ENCODE results near the gene ZHX3. TPM values are rescaled to one million over a fixed set of nuclear protein-coding genes. Genes with fewer than 3 reads are reported as not detected.
A peak's percentile ranks its signal among the peaks of the same experiment; 100 is the strongest.

ZHX3 gene
- total and polyA plus RNA-seq, 2 of the 13 experiments (the other 11 are each of a cell fraction or from before 2014, with no cell fraction given): 8.4 to 11.7 TPM

DNA sequence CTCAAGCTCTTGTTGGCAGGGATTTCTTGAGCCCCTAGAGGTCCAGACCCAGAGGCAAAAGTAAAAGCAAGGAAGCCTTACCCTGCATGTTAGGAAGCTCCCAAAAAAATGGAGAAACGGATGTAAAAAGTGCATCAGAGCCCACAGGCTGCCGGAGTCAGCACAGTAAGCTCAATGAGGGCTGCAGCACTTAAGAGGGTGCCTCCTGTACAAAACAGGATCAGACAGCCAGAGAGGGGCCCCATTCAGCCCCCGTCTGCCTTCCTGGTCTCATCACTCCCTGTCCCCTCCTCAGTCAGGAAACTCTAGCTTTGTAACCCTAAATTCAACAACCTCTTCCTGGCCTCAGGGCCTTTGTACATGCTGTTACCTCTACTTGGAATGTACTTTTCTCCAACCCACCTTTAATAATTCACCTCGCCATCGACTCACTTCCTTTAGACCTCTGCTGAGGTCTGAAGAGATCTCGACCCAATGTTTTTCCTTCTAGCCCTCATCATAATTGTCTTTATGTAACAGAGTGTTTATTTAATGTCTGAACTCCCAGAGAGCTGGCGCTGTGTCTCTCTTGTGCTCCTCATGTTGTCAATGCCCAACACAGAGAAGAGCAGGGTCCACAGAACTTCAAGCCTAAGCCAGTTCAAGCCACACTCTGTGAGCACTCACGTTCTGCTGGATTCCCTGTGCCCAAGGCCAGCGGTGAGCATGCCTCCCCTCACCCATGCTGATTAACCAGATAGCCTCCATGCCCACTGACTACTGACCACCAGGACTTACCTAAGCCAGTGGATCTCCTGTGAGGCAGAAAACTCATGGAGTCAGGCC lies 183.0 kb downstream of the ZHX3 start (continued):
- TF ChIP-seq RBAK (CRISPR knock-in tag; IDR thresholded peaks at IDR 0.05) (0 out of 2 replicates have a peak, but pooled peaks have one; percentile 23), ESRRA (CRISPR knock-in tag; IDR thresholded peaks at IDR 0.05; ENCODE audit: low read depth) (no peak), ADNP (CRISPR knock-in tag; IDR thresholded peaks at IDR 0.05) (no peak), MIXL1 (CRISPR knock-in tag; IDR thresholded peaks at IDR 0.05) (no peak), SRSF1 (optimal IDR thresholded peaks at IDR 0.05; ENCODE audit: low read depth, low read length) (no peak), KDM6A (CRISPR knock-in tag; IDR thresholded peaks at IDR 0.05; ENCODE audit: low read depth) (no peak), ZNF619 (CRISPR knock-in tag; IDR thresholded peaks at IDR 0.05) (no peak), ZNF83 (CRISPR knock-in tag; IDR thresholded peaks at IDR 0.05; ENCODE audit: borderline replicate concordance) (no peak), TAF1 (CRISPR knock-in tag; IDR thresholded peaks at IDR 0.05) (no peak), KMT2B (CRISPR knock-in tag; IDR thresholded peaks at IDR 0.05) (no peak), AKNA (CRISPR knock-in tag; IDR thresholded peaks at IDR 0.05; ENCODE audit: borderline replicate concordance) (no peak), ZNF354B (CRISPR knock-in tag; IDR thresholded peaks at IDR 0.05) (no peak), ZFP36L1 (CRISPR knock-in tag; IDR thresholded peaks at IDR 0.05) (no peak), USF2 (IDR thresholded peaks at IDR 0.05; ENCODE audit: low read depth, low read length) (no peak), USF2 (CRISPR knock-in tag; IDR thresholded peaks at IDR 0.05; ENCODE audit: borderline replicate concordance) (no peak), TBL1XR1 (IDR thresholded peaks at IDR 0.05; ENCODE audit: borderline replicate concordance, low read length, partially characterized antibody) (no peak), MAF1 (CRISPR knock-in tag; IDR thresholded peaks at IDR 0.05; ENCODE audit: borderline replicate concordance) (no peak)
- TF ChIP-seq, protein P1, sequence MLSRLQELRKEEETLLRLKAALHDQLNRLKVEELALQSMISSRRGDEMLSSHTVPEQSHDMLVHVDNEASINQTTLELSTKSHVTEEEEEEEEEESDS (CRISPR knock-in tag; IDR thresholded peaks at IDR 0.05; ENCODE audit: borderline replicate concordance): no peak
- TF ChIP-seq, protein P2, sequence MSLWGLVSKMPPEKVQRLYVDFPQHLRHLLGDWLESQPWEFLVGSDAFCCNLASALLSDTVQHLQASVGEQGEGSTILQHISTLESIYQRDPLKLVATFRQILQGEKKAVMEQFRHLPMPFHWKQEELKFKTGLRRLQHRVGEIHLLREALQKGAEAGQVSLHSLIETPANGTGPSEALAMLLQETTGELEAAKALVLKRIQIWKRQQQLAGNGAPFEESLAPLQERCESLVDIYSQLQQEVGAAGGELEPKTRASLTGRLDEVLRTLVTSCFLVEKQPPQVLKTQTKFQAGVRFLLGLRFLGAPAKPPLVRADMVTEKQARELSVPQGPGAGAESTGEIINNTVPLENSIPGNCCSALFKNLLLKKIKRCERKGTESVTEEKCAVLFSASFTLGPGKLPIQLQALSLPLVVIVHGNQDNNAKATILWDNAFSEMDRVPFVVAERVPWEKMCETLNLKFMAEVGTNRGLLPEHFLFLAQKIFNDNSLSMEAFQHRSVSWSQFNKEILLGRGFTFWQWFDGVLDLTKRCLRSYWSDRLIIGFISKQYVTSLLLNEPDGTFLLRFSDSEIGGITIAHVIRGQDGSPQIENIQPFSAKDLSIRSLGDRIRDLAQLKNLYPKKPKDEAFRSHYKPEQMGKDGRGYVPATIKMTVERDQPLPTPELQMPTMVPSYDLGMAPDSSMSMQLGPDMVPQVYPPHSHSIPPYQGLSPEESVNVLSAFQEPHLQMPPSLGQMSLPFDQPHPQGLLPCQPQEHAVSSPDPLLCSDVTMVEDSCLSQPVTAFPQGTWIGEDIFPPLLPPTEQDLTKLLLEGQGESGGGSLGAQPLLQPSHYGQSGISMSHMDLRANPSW (CRISPR knock-in tag; IDR thresholded peaks at IDR 0.05; ENCODE audit: borderline replicate concordance): no peak
- TF ChIP-seq, protein P3, sequence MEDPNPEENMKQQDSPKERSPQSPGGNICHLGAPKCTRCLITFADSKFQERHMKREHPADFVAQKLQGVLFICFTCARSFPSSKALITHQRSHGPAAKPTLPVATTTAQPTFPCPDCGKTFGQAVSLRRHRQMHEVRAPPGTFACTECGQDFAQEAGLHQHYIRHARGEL (CRISPR knock-in tag; IDR thresholded peaks at IDR 0.05): no peak
